GM21390 (cell line): ENCODE data around the gene SFSWAP.
"Not testable (repeated sequence)": the region's sequence is repeated elsewhere in the genome, so short reads cannot be mapped to it uniquely, and the experiment has no call there.

ENCODE experiments used
- ATAC-seq: cut with Tn5 transposase; IDR thresholded peaks from one replicate; pipeline ENCODE4 v1.9.1; 2021; ENCODE audit not compliant: unreplicated experiment

The SFSWAP gene

GRCh38 chr12:131735153-131735456 is 24.2 kb downstream of the SFSWAP start:
- no peak for ATAC-seq

- ATAC-seq: no peak
Observed at GRCh38 chr12:131735476-131736445, 24.9 kb downstream of the SFSWAP start.

GRCh38 chr12:131736446-131737149 is 25.7 kb downstream of the SFSWAP start:
- no peak for ATAC-seq

GRCh38 chr12:131737150-131737827 is 26.4 kb downstream of the SFSWAP start:
- no peak for ATAC-seq

GRCh38 chr12:131738196-131738595 is 27.3 kb downstream of the SFSWAP start:
- ATAC-seq: no peak

GRCh38 chr12:131740626-131741025 is 29.7 kb downstream of the SFSWAP start:
- ATAC-seq: no peak

- not testable (repeated sequence) for ATAC-seq
Observed at GRCh38 chr12:131742761-131743160, 31.9 kb downstream of the SFSWAP start.

- not testable (repeated sequence) for ATAC-seq
Observed at GRCh38 chr12:131743410-131743809, 32.5 kb downstream of the SFSWAP start.

GRCh38 chr12:131743880-131744279 is 33.0 kb downstream of the SFSWAP start:
- not testable (repeated sequence) for ATAC-seq

- not testable (repeated sequence) for ATAC-seq
Observed at GRCh38 chr12:131744675-131745074, 33.8 kb downstream of the SFSWAP start.

- ATAC-seq: no peak
Observed at GRCh38 chr12:131745706-131746105, 34.8 kb downstream of the SFSWAP start.

GRCh38 chr12:131747276-131748177 is 36.6 kb downstream of the SFSWAP start:
- ATAC-seq: no peak

GRCh38 chr12:131749618-131750315 is 38.9 kb downstream of the SFSWAP start:
- no peak for ATAC-seq

- ATAC-seq: no peak
Observed at GRCh38 chr12:131751335-131751734, 40.4 kb downstream of the SFSWAP start.

GRCh38 chr12:131752451-131752850 is 41.6 kb downstream of the SFSWAP start:
- ATAC-seq: no peak

- ATAC-seq: no peak
Observed at GRCh38 chr12:131753005-131753404, 42.1 kb downstream of the SFSWAP start.

GRCh38 chr12:131753757-131754156 is 42.9 kb downstream of the SFSWAP start:
- no peak for ATAC-seq

GRCh38 chr12:131754184-131754583 is 43.3 kb downstream of the SFSWAP start:
- ATAC-seq: no peak

- ATAC-seq: no peak
Observed at GRCh38 chr12:131755305-131756113, 44.6 kb downstream of the SFSWAP start.
